A549 (cell line): ENCODE results near the gene EVPL.

Experiments
- CEBPB ChIP-seq, 2 experiments: fragments of >200 bp in 1 of 2; sonication (Bioruptor Twin) in 1 of 2; formaldehyde crosslinking in 1 of 2; IDR thresholded peaks; 2 replicates each; pipeline ENCODE4 v1.6.1; 2012 to 2016
- CTCF ChIP-seq: fragments of >200 bp; sonication (Bioruptor Twin); formaldehyde crosslinking; IDR thresholded peaks from 3 replicates; pipeline ENCODE4 v1.5.1; 2016
- E2F6 ChIP-seq: IDR thresholded peaks from 2 replicates; pipeline ENCODE4 v1.6.1; 2012; ENCODE audit warnings: low read depth, borderline replicate concordance
- EHF ChIP-seq: fragments of 250-450 bp; sonication (Bioruptor Pico); IDR thresholded peaks from 2 replicates; pipeline ENCODE4 v1.5.0; 2020; ENCODE audit warnings: mild to moderate bottlenecking
- EP300 ChIP-seq, 2 experiments: fragments of >200 bp; sonication (Bioruptor Twin); formaldehyde crosslinking; IDR thresholded peaks; 2 replicates in 1 of 2; 3 replicates in 1 of 2; pipeline ENCODE4 v1.6.1; 2016 to 2017
- HDAC2 ChIP-seq: fragments of 200-600 bp; sonication (generic); IDR thresholded peaks from 2 replicates; pipeline ENCODE4 v1.6.1; 2016
- HOXA7 ChIP-seq: fragments of 250-450 bp; sonication (Bioruptor Pico); IDR thresholded peaks from 2 replicates; pipeline ENCODE4 v1.5.0; 2020; ENCODE audit warnings: mild to moderate bottlenecking, moderate library complexity
- JUNB ChIP-seq: fragments of >200 bp; sonication (Bioruptor Twin); formaldehyde crosslinking; IDR thresholded peaks from 2 replicates; pipeline ENCODE4 v1.6.1; 2016
- MAFK ChIP-seq: fragments of 450-650 bp; IDR thresholded peaks from 2 replicates; pipeline ENCODE4 v1.6.1; 2014; ENCODE audit not compliant: partially characterized antibody
- PBX3 ChIP-seq: IDR thresholded peaks from 2 replicates; pipeline ENCODE4 v1.6.1; 2012
- POLR2A ChIP-seq: IDR thresholded peaks from 2 replicates; pipeline ENCODE4 v1.6.1; 2012; ENCODE audit warnings: mild to moderate bottlenecking, low read length
- REST ChIP-seq: fragments of 200-600 bp; sonication (generic); IDR thresholded peaks from 2 replicates; pipeline ENCODE4 v1.6.1; 2016; ENCODE audit warnings: antibody characterized with exemption, mild to moderate bottlenecking, moderate library complexity
- USF2 ChIP-seq: fragments of 450-650 bp; IDR thresholded peaks from 2 replicates; pipeline ENCODE4 v1.6.1; 2014; ENCODE audit warnings: antibody characterized with exemption

GRCh38 chr17:76009969-76010661 is 17.0 kb downstream of the EVPL start:
- no peak for TF ChIP-seq CTCF
- no peak for TF ChIP-seq REST
- no peak for TF ChIP-seq EHF (CRISPR knock-in tag)
- no peak for TF ChIP-seq HOXA7 (CRISPR knock-in tag)
- TF ChIP-seq PBX3, result no peak
- no peak for TF ChIP-seq E2F6
- TF ChIP-seq MAFK, result no peak
- TF ChIP-seq POLR2A, result no peak
- TF ChIP-seq CEBPB (IDR thresholded peaks at IDR 0.05), result no peak
- no peak for TF ChIP-seq EP300 (IDR thresholded peaks at IDR 0.05)
- no peak for TF ChIP-seq USF2
- TF ChIP-seq HDAC2, result no peak
- no peak for TF ChIP-seq JUNB
